ENCODE measurements around the gene NUP98.

NUP98 gene

DNA sequence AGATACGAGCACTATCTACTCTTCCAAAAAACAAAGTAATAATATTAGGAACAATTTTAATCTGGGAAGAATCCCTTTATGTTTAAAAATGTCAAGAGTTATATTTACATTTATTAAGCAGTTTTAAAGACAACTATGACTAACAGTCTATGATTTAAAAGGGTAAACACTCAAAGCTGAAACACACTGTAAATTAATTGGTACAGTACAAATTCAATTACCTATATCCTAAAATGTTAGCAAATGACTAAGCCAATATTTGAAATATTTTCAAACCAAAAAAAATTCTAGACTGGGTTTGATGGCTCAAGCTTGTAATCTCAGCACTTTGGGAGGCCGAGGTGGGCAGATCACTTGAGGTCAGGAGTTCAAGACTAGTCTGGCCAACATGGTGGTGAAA, 90.2 kb downstream of the NUP98 start:
- H2AFZ ChIP-seq (ENCODE audit: low read length) = no peak overlapping the region
- H3K9me3 ChIP-seq (ENCODE audit: insufficient read depth, low read depth, low read length) = no peaks in the 10 kb centered on the region
- H3K4me2 ChIP-seq (ENCODE audit: low read depth, low read length, poor library complexity, severe bottlenecking) = no peak overlapping the region
- no peaks in the 10 kb centered on the region for H3F3A ChIP-seq (ENCODE audit: low read depth)
- no peaks in the 10 kb centered on the region for H3K27me3 ChIP-seq (ENCODE audit: insufficient read depth, low read length, poor library complexity, severe bottlenecking)
- H3K79me2 ChIP-seq (ENCODE audit: insufficient read depth, low read length) = no peaks in the 10 kb centered on the region
- H3K36me3 ChIP-seq (ENCODE audit: insufficient read depth, low read length) = peaks cover 95% of the 10 kb centered on the region
- H3K4me1 ChIP-seq (ENCODE audit: insufficient read depth, low read length, poor library complexity, severe bottlenecking) = no peaks in the 10 kb centered on the region
- TF ChIP-seq EZH2phosphoT487 (IDR thresholded peaks at IDR 0.05; ENCODE audit: borderline replicate concordance) = no peak
- TF ChIP-seq, protein P1, sequence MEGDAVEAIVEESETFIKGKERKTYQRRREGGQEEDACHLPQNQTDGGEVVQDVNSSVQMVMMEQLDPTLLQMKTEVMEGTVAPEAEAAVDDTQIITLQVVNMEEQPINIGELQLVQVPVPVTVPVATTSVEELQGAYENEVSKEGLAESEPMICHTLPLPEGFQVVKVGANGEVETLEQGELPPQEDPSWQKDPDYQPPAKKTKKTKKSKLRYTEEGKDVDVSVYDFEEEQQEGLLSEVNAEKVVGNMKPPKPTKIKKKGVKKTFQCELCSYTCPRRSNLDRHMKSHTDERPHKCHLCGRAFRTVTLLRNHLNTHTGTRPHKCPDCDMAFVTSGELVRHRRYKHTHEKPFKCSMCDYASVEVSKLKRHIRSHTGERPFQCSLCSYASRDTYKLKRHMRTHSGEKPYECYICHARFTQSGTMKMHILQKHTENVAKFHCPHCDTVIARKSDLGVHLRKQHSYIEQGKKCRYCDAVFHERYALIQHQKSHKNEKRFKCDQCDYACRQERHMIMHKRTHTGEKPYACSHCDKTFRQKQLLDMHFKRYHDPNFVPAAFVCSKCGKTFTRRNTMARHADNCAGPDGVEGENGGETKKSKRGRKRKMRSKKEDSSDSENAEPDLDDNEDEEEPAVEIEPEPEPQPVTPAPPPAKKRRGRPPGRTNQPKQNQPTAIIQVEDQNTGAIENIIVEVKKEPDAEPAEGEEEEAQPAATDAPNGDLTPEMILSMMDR (conservative IDR thresholded peaks at IDR 0.05; ENCODE audit: low read length) = no peak
- H3K9ac ChIP-seq (ENCODE audit: low read depth, low read length, poor library complexity, severe bottlenecking) = no peak overlapping the region
- peaks cover 6% of the 10 kb centered on the region for H4K20me1 ChIP-seq (ENCODE audit: insufficient read depth, low read length, poor library complexity, severe bottlenecking)
- no peak overlapping the region for H3K4me3 ChIP-seq (ENCODE audit: low read length, poor library complexity, severe bottlenecking)
- no peaks in the 10 kb centered on the region for H3K9me2 ChIP-seq (replicated peaks; ENCODE audit: low read depth, low read length)

DNA sequence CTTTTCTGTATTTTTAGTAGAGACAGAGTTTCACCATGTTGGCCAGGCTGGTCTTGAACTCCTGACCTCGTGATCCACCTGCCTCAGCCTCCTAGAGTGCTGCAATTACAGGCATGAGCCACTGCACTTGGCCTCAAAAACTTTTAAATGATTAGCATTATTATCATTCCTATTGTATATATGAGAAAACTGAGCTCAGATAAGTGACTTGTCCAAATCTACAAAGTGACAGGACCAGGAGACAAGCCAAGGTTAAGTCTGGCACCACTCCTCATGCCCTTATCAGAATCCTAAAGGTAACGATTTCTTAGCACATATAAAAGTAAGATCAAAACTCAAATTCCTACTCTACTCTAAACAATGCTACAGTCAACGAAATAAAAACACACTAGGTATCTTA, 94.0 kb downstream of the NUP98 start:
- Histone ChIP-seq H3K9me2 (replicated peaks; ENCODE audit: low read depth, low read length) (no peaks in the 10 kb centered on the region), H3F3A (ENCODE audit: low read depth) (0 out of 2 replicates have a peak, but pooled peaks cover 4% of the 10 kb centered on the region), H3K36me3 (ENCODE audit: insufficient read depth, low read length) (peaks cover 96% of the 10 kb centered on the region), H3K4me3 (ENCODE audit: low read length, poor library complexity, severe bottlenecking) (no peak overlapping the region), H4K20me1 (ENCODE audit: insufficient read depth, low read length, poor library complexity, severe bottlenecking) (no peaks in the 10 kb centered on the region), H3K4me2 (ENCODE audit: low read depth, low read length, poor library complexity, severe bottlenecking) (no peak overlapping the region), H3K4me1 (ENCODE audit: insufficient read depth, low read length, poor library complexity, severe bottlenecking) (no peaks in the 10 kb centered on the region), H3K9ac (ENCODE audit: low read depth, low read length, poor library complexity, severe bottlenecking) (no peak overlapping the region), H3K9me3 (ENCODE audit: insufficient read depth, low read depth, low read length) (no peaks in the 10 kb centered on the region), H3K27me3 (ENCODE audit: insufficient read depth, low read length, poor library complexity, severe bottlenecking) (no peaks in the 10 kb centered on the region), H2AFZ (ENCODE audit: low read length) (no peak overlapping the region), H3K79me2 (ENCODE audit: insufficient read depth, low read length) (no peaks in the 10 kb centered on the region)
- TF ChIP-seq, protein P1 (conservative IDR thresholded peaks at IDR 0.05; ENCODE audit: low read length) = no peak
- no peak for TF ChIP-seq EZH2phosphoT487 (IDR thresholded peaks at IDR 0.05; ENCODE audit: borderline replicate concordance)

DNA sequence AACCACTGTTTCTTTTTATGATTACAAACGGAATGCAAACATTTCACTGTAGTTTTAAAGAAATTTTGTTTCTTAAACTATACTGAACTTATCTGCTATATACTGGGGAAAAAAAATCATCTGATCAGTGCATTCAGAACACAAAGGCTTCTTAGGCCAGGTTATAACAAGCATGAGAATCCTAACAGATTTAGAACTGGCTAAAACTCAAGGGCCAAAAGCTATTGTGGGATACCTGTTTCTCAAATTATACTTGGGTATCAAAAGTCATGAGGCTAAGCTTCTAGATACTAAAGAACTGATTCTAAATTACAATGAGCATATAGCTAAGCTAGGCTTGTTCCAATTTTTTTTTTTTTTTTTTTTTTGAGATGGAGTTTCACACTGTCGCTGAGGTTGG, 96.4 kb downstream of the NUP98 start:
- Histone ChIP-seq H4K20me1 (ENCODE audit: insufficient read depth, low read length, poor library complexity, severe bottlenecking) (no peaks in the 10 kb centered on the region), H2AFZ (ENCODE audit: low read length) (no peak overlapping the region), H3K79me2 (ENCODE audit: insufficient read depth, low read length) (no peaks in the 10 kb centered on the region), H3K9me2 (replicated peaks; ENCODE audit: low read depth, low read length) (no peaks in the 10 kb centered on the region), H3K36me3 (ENCODE audit: insufficient read depth, low read length) (peaks cover 91% of the 10 kb centered on the region), H3K4me3 (ENCODE audit: low read length, poor library complexity, severe bottlenecking) (no peak overlapping the region), H3K9ac (ENCODE audit: low read depth, low read length, poor library complexity, severe bottlenecking) (no peak overlapping the region), H3K9me3 (ENCODE audit: insufficient read depth, low read depth, low read length) (no peaks in the 10 kb centered on the region), H3K27me3 (ENCODE audit: insufficient read depth, low read length, poor library complexity, severe bottlenecking) (no peaks in the 10 kb centered on the region), H3K4me2 (ENCODE audit: low read depth, low read length, poor library complexity, severe bottlenecking) (no peak overlapping the region), H3K4me1 (ENCODE audit: insufficient read depth, low read length, poor library complexity, severe bottlenecking) (no peaks in the 10 kb centered on the region), H3F3A (ENCODE audit: low read depth) (0 out of 2 replicates have a peak, but pooled peaks cover 4% of the 10 kb centered on the region)
- TF ChIP-seq, protein P1 (conservative IDR thresholded peaks at IDR 0.05; ENCODE audit: low read length) = no peak
- no peak for TF ChIP-seq EZH2phosphoT487 (IDR thresholded peaks at IDR 0.05; ENCODE audit: borderline replicate concordance)
